Coronary artery (tissue), 2 donors: ENCODE data around the gene MVB12A.

Source experiments
- DNase-seq: peaks from one replicate; pipeline ENCODE4 v3.0.0-alpha.2; 2017; ENCODE audit warnings: low spot score
- H3K27ac ChIP-seq, 2 donors: fragments of 200-600 bp; sonication (generic); one replicate each; pipeline ENCODE4 v1.5.1; 2016 to 2019
- H3K4me3 ChIP-seq: fragments of 200-600 bp; sonication (generic); 2 replicates; pipeline ENCODE4 v1.5.1; 2016; ENCODE audit warnings: mild to moderate bottlenecking, moderate library complexity
- CTCF ChIP-seq: fragments of 200-600 bp; sonication (generic); IDR thresholded peaks from one replicate; pipeline ENCODE4 v1.5.1; 2019; ENCODE audit warnings: antibody characterized with exemption

MVB12A gene

DNA sequence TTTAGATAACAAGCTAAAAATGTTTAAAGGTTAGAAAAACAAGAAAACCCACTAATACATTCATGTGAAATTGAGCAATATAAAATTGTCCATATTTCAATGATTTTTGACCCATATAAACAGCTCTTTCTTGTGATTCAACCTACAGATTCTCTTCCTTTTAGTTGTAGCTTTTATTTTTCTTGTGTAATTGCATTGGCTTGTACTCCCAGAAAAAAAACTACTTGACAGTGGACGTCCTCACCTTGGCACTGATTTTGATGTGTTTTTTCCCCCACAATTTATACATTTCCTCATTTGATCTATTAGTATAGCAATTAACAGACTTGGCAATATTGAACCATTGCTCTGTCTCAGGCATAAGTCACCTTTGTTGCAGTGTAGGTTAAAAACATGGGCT lies 30.6 kb upstream of the MVB12A start:
- DNase-seq: no peak

GRCh38 chr19:17389957-17390664 lies 29.7 kb upstream of the MVB12A start:
- Histone ChIP-seq H3K4me3 (peak overlapping the region; percentile 72), H3K27ac (no peak overlapping the region)
- no peak for TF ChIP-seq CTCF
- DNase-seq: no peak

More for the DNA sequence above, 30.6 kb upstream of the MVB12A start:
- Histone ChIP-seq H3K27ac (no peak overlapping the region), H3K4me3 (no peak overlapping the region)
- no peak for TF ChIP-seq CTCF

DNA sequence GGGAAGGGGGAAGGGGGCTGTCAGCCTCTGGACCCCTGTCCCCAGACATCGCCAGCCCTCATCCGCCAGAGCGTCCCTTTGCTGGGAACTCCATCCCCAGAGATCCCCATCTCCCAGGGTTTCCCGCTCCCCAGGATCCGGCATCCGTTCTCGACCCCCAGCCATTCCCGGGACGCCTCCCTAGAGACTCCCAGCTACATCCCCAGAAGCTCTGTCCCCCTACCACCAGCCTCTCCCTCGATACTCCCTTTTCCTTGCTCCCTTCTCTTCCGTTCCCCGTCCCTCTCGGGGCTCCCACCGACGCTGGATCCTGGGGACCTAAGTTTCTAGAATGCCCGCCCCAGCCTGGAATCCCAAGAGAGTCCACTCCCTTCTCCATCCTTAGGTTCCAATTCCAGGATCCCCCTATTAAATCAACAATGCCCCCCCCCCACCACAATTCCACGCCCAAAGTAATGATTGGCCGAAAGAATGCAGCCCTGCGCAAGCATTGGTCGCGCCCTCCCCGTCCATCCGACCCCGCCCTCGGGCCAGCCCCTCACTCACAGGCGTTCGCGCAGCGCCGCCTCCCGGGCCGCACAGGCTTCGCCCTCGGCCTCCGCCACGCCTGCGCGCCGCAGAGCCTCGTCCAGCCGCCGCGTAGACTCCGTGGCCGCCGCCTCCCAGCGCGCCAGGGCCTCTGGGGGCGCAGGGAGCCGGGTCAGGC lies 29.0 kb upstream of the MVB12A start:
- Histone ChIP-seq H3K27ac (peak overlapping the region in 1 of 2 donors; percentile 19), H3K4me3 (peak overlapping the region; percentile 72)

GRCh38 chr19:17391371-17392151 lies 28.3 kb upstream of the MVB12A start:
- no peak for TF ChIP-seq CTCF
- no peak for DNase-seq
- H3K27ac ChIP-seq: no peak overlapping the region
- peak overlapping the region; percentile 72 for H3K4me3 ChIP-seq

More for the DNA sequence above, 29.0 kb upstream of the MVB12A start:
- TF ChIP-seq CTCF: peak; percentile 81
- peak; percentile 93 for DNase-seq

GRCh38 chr19:17393002-17393401 lies 26.8 kb upstream of the MVB12A start:
- no peak for TF ChIP-seq CTCF
- no peak overlapping the region for H3K27ac ChIP-seq

GRCh38 chr19:17393914-17394313 lies 25.9 kb upstream of the MVB12A start, which contains the start of gene CCDC194:
Gene CCDC194, minus strand, starts transcription at chr19:17394196. Its CDS starts 38 bp downstream, at chr19:17394158.
- no peak for DNase-seq
- Histone ChIP-seq H3K4me3 (no peak within 1 kb of the TSS), H3K27ac (no peak within 1 kb of the TSS)
- no peak for TF ChIP-seq CTCF

More at GRCh38 chr19:17393002-17393401, 26.8 kb upstream of the MVB12A start:
- no peak for DNase-seq
- H3K4me3 ChIP-seq: no peak overlapping the region
